ENCODE data around the gene SIM1.

Gene SIM1

DNA sequence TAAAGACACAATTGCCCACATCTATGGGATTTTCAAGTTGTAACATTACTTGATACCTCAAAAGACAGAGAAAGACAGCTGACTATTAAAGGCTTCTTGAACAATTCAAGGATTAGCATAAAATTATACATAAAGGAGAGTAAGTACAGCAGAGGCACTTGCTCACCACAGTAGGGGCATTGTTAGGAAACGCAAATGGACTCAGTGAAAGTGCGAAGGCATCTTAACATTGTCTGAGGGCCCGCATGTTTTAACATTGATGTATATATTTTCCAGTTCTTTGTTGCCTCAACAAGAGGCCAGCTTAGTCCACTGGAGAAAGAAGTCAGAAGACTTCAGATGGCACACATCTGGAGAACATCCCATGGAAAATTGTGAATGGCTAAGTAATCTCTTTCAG lies 115.4 kb downstream of the SIM1 start:
- no peak overlapping the region for H3K4me3 ChIP-seq (ENCODE audit: low read length)
- TF ChIP-seq, protein P1, sequence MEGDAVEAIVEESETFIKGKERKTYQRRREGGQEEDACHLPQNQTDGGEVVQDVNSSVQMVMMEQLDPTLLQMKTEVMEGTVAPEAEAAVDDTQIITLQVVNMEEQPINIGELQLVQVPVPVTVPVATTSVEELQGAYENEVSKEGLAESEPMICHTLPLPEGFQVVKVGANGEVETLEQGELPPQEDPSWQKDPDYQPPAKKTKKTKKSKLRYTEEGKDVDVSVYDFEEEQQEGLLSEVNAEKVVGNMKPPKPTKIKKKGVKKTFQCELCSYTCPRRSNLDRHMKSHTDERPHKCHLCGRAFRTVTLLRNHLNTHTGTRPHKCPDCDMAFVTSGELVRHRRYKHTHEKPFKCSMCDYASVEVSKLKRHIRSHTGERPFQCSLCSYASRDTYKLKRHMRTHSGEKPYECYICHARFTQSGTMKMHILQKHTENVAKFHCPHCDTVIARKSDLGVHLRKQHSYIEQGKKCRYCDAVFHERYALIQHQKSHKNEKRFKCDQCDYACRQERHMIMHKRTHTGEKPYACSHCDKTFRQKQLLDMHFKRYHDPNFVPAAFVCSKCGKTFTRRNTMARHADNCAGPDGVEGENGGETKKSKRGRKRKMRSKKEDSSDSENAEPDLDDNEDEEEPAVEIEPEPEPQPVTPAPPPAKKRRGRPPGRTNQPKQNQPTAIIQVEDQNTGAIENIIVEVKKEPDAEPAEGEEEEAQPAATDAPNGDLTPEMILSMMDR (IDR thresholded peaks at IDR 0.05; ENCODE audit: insufficient read depth, low read depth, low read length, missing control alignments): no peak
- DNase-seq (ENCODE audit: low read depth): no peak

DNA sequence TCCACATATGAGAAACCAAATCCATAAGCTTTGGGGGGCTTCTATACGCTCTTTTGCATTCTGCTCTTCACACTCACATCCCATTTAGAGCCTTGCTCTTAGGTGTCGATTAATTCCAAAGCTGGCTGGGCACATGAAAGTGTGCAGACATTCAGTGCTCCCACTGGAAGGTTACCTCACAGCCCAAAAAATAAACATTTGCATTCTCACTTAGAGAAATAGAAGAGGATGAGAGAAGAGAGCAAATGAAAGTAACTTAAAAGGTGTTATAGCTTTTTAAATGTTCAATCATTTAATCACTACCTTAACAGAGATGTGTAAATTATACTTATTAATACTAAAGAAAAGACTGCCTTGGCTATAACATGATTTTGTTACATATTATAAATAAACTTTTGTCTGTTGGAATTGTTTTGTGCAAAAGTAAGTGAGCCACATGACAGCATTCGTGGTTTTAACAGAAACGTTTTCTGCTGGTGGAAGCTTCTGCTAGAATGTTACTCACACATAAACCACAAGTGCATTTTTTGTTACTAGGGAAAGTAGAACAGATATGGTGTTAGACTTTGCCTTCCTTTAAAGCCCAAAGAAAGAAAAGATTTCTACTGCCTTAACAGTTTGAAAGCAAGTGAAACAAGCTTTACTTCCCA lies 116.7 kb downstream of the SIM1 start:
- DNase-seq (ENCODE audit: low read depth): peak; percentile 22
- TF ChIP-seq, protein P1 (IDR thresholded peaks at IDR 0.05; ENCODE audit: insufficient read depth, low read depth, low read length, missing control alignments): no peak
- H3K4me3 ChIP-seq (ENCODE audit: low read length): no peak overlapping the region

- peak; percentile 28 for DNase-seq (ENCODE audit: low read depth)
- H3K4me3 ChIP-seq (ENCODE audit: low read length): no peak overlapping the region
- TF ChIP-seq, protein P1 (IDR thresholded peaks at IDR 0.05; ENCODE audit: insufficient read depth, low read depth, low read length, missing control alignments): no peak
Measured at GRCh38 chr6:100346828-100347227, 117.9 kb downstream of the SIM1 start.

- DNase-seq (ENCODE audit: low read depth): no peak
- TF ChIP-seq, protein P1 (IDR thresholded peaks at IDR 0.05; ENCODE audit: insufficient read depth, low read depth, low read length, missing control alignments): no peak
- no peak overlapping the region for H3K4me3 ChIP-seq (ENCODE audit: low read length)
Measured at GRCh38 chr6:100346203-100346602, 118.5 kb downstream of the SIM1 start.

DNA sequence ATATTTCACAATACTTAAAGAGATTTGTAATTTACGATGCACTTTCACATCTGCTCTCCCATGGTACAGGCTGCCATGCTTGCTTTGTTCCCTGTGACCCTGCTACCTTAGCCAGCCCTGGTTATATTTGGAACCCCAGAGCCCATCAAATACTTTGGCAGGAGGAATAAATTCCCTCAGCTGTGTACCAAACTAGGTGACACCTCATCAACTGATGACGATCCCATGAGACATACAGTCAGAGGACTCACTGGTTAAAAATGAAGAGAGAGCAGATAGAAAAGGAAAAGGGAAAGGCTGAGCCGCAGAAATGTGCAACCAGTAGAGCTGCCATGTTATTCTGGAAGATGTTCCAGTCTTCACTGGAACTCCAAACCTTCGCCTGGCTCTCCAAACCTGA lies 120.0 kb downstream of the SIM1 start:
- peak; percentile 60 for DNase-seq (ENCODE audit: low read depth)
- no peak overlapping the region for H3K4me3 ChIP-seq (ENCODE audit: low read length)
- TF ChIP-seq, protein P1 (IDR thresholded peaks at IDR 0.05; ENCODE audit: insufficient read depth, low read depth, low read length, missing control alignments): no peak

- H3K4me3 ChIP-seq (ENCODE audit: low read length): no peak overlapping the region
- no peak for DNase-seq (ENCODE audit: low read depth)
- TF ChIP-seq, protein P1 (IDR thresholded peaks at IDR 0.05; ENCODE audit: insufficient read depth, low read depth, low read length, missing control alignments): no peak
Measured at GRCh38 chr6:100344321-100344720, 120.4 kb downstream of the SIM1 start.
